ENCODE measurements around the gene MTOR. TPM values are rescaled to one million over a fixed set of nuclear protein-coding genes. Genes with fewer than 3 reads are reported as not detected.
A peak's percentile ranks its signal among the peaks of the same experiment; 100 is the strongest.

The MTOR gene
- polyA plus RNA-seq, 3 donors, result 2.0 to 29.4 (median 3.3) TPM

GRCh38 chr1:11295905-11296304 is 33.6 kb upstream of the MTOR start:
- Histone ChIP-seq H3K9ac (ENCODE audit: insufficient read depth, low read length, poor library complexity, severe bottlenecking) (no peak overlapping the region), H3K79me2 (ENCODE audit: insufficient read depth, low read length) (no peaks in the 10 kb centered on the region), H3K9me3 (replicated peaks in 1 of 2; ENCODE audit: control insufficient read depth in 1 of 2, insufficient read depth in 1 of 2, low read length in 2 of 2) (no peaks in the 10 kb centered on the region), H3K36me3 (replicated peaks in 1 of 2; ENCODE audit: control insufficient read depth in 1 of 2, insufficient read depth in 2 of 2, low read length in 2 of 2) (peaks cover 13 to 36% of the 10 kb centered on the region in 2 donors), H3K4me3 (replicated peaks in 1 of 3; ENCODE audit: low read depth in 2 of 3, low read length in 3 of 3) (no peak overlapping the region), H3K4me2 (replicated peaks; ENCODE audit: extremely low read depth, low read length, poor library complexity, severe bottlenecking) (no peak overlapping the region), H4K20me1 (ENCODE audit: insufficient read depth, low read length) (no peaks in the 10 kb centered on the region), H3K27ac (ENCODE audit: low read depth in 1 of 2, low read length in 2 of 2) (no peak overlapping the region), H3K4me1 (ENCODE audit: control insufficient read depth in 1 of 2, insufficient read depth in 2 of 2, low read length in 2 of 2) (no peaks in the 10 kb centered on the region), H2AFZ (ENCODE audit: insufficient read depth, low read depth, low read length, poor library complexity, severe bottlenecking) (no peak overlapping the region), H3K27me3 (ENCODE audit: control insufficient read depth in 2 of 2, insufficient read depth in 2 of 2, low read length in 2 of 2) (no peaks in the 10 kb centered on the region)
- no peaks in the 10 kb centered on the region for H3K9me3 Mint-ChIP-seq
- H3K4me3 Mint-ChIP-seq, result no peak overlapping the region
- H3K27ac Mint-ChIP-seq, result no peak overlapping the region
- H3K36me3 Mint-ChIP-seq, result peaks cover 29 to 36% of the 10 kb centered on the region in 2 donors
- no peak for TF ChIP-seq CTCF (IDR thresholded peaks at IDR 0.05)
- H3K4me1 Mint-ChIP-seq, result no peaks in the 10 kb centered on the region
- peaks cover 0 to 2% (median 0%) of the 10 kb centered on the region in 3 donors for H3K27me3 Mint-ChIP-seq (ENCODE audit: low read depth in 3 of 3)
- WGBS (ENCODE audit: insufficient coverage), result no CpG with 5 or more reads among the region's 2 CpGs
- intact Hi-C loops (cut with micrococcal nuclease), result no loop called here
- DNase-seq, result no peak

DNA sequence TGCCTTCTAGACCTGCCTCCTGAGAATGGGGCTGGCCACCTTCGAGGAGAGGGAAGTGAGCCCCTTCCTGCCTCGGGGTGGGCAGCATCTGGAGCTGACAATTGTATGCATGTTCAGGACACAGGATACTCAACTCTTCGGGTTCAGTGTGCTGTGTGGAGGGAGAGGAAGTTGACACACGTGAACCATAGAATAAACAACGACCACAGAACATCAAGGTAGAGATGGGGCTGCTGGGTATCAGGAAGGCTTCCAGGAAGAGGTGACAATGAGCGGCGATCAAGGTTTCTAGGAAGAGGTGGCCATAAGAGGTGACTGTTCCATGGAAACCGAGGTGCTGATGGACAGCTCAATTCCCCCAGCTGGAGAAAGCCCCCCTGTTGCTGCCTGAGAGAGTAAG is 32.6 kb upstream of the MTOR start:
- Mint-ChIP-seq H3K9me3 (no peaks in the 10 kb centered on the region), H3K27ac (peak overlapping the region in 3 of 7 donors; percentile 6 to 56 (median 54)), H3K4me1 (no peaks in the 10 kb centered on the region), H3K27me3 (ENCODE audit: low read depth in 3 of 3) (no peaks in the 10 kb centered on the region), H3K4me3 (no peak overlapping the region), H3K36me3 (peaks cover 35 to 45% of the 10 kb centered on the region in 2 donors)
- no peak for DNase-seq
- no peak overlapping the region for H3K4me2 ChIP-seq (replicated peaks; ENCODE audit: extremely low read depth, low read length, poor library complexity, severe bottlenecking)
- H3K36me3 ChIP-seq (replicated peaks in 1 of 2; ENCODE audit: control insufficient read depth in 1 of 2, insufficient read depth in 2 of 2, low read length in 2 of 2), result peaks cover 16 to 45% of the 10 kb centered on the region in 2 donors
- no peak overlapping the region for H3K9ac ChIP-seq (ENCODE audit: insufficient read depth, low read length, poor library complexity, severe bottlenecking)
- no peak overlapping the region for H3K27ac ChIP-seq (ENCODE audit: low read depth in 1 of 2, low read length in 2 of 2)
- no peaks in the 10 kb centered on the region for H3K27me3 ChIP-seq (ENCODE audit: control insufficient read depth in 2 of 2, insufficient read depth in 2 of 2, low read length in 2 of 2)
- H4K20me1 ChIP-seq (ENCODE audit: insufficient read depth, low read length), result no peaks in the 10 kb centered on the region
- WGBS (ENCODE audit: insufficient coverage), result 56% methylated on average over 7 of the region's 8 CpGs
- H3K79me2 ChIP-seq (ENCODE audit: insufficient read depth, low read length), result no peaks in the 10 kb centered on the region
- no peak for TF ChIP-seq CTCF (IDR thresholded peaks at IDR 0.05)
- no peaks in the 10 kb centered on the region for H3K9me3 ChIP-seq (replicated peaks in 1 of 2; ENCODE audit: control insufficient read depth in 1 of 2, insufficient read depth in 1 of 2, low read length in 2 of 2)
- intact Hi-C loops (cut with micrococcal nuclease), result no loop called here
- no peak overlapping the region for H2AFZ ChIP-seq (ENCODE audit: insufficient read depth, low read depth, low read length, poor library complexity, severe bottlenecking)
- no peak overlapping the region for H3K4me3 ChIP-seq (replicated peaks in 1 of 3; ENCODE audit: low read depth in 2 of 3, low read length in 3 of 3)
- H3K4me1 ChIP-seq (ENCODE audit: control insufficient read depth in 1 of 2, insufficient read depth in 2 of 2, low read length in 2 of 2), result no peaks in the 10 kb centered on the region
